Pancreas (tissue), 10 donors: ENCODE results near the gene AASS. TPM values are rescaled to one million over a fixed set of nuclear protein-coding genes. Genes with fewer than 3 reads are reported as not detected.

Experiments
- ATAC-seq, 4 donors: fragments of 200-7000 bp; cut with Tn5 transposase; one replicate each; pipeline versions ENCODE4 v1.8.0 to v1.9.1; 2020; ENCODE audit warnings: mild to moderate bottlenecking in 4 of 4, moderate library complexity in 4 of 4
- DNase-seq, 6 donors: peaks; one replicate each; pipeline ENCODE4 v3.0.0-alpha.2; 2020
- FAIRE-seq: peaks from 2 replicates; lab custom pipeline; 2012; peaks lifted over from hg19 to GRCh38; lab: Jason Lieb, UNC
- H3K27ac ChIP-seq, 4 donors: fragments of 200-600 bp; sonication (generic); 1 replicate in 3 of 4; 2 replicates in 1 of 4; pipeline versions ENCODE4 v1.5.0 to v1.8.0; 2020
- H3K27me3 ChIP-seq, 4 donors: fragments of 200-600 bp; one replicate each; pipeline ENCODE4 v1.8.0; 2021
- H3K36me3 ChIP-seq, 3 donors: fragments of 200-600 bp; sonication (generic) in 1 of 3; one replicate each; pipeline versions ENCODE4 v1.5.0 to v1.8.0; 2020 to 2021
- H3K4me1 ChIP-seq, 3 donors: fragments of 200-600 bp; one replicate each; pipeline ENCODE4 v1.8.0; 2021
- H3K4me3 ChIP-seq, 4 donors: fragments of 200-600 bp; sonication (generic) in 2 of 4; one replicate each; pipeline versions ENCODE4 v1.5.0 to v1.8.0; 2020 to 2021
- H3K9me3 ChIP-seq, 4 donors: fragments of 200-600 bp; one replicate each; pipeline ENCODE4 v1.8.0; 2021
- WGBS, 2 donors: extraction: QIAGEN DNeasy Blood & Tissue Kit; methylation state at CpG; one replicate each; pipeline ENCODE4 v1.1.7; 2013; 5-methylcytosine and 5-hydroxymethylcytosine counted together
- intact Hi-C, 3 donors: fragments of 100-400 bp; cut with DNase I; formaldehyde crosslinking; loops; one replicate each; pipeline versions ENCODE4 v1.11.1 to v1.14.2; 2022
- polyA plus RNA-seq, 2 donors: library from polyadenylated mRNA; stranded (reverse); fragments of 200-250 nt; gene quantifications; one replicate each; pipeline ENCODE4 v1.2.3, GENCODE V29; 2013
- total RNA-seq, 6 donors: library from RNA; stranded (reverse); fragmentation: NEBNext Ultra II Directional in 4 of 6; extraction: Animal tissue kit (Norgen Biotek cat#: 25700) in 4 of 6; gene quantifications; one replicate each; pipeline versions ENCODE4 v1.2.1 to v1.2.4, GENCODE V29; 2021 to 2023
- TF ChIP-seq, protein P1 (sequence below), 4 donors: fragments of 200-600 bp; sonication (generic) in 3 of 4; IDR thresholded peaks; one replicate each; pipeline versions ENCODE4 v1.5.0 to v1.8.0; 2021; ENCODE audit warnings: antibody characterized with exemption in 4 of 4
- donor health status: healthy with polysubstance abuse.
- donor health status: DM: no; HTN: no; CAD: no; lungs with moderate emphysema.
- donor health status: DM: no; HTN: no; CAD: no.
- donor health status: control.
- donor health status: control.
- donor health status: Bipolar disorder and iron deficiency.
- donor health status: DM: yes; HTN: yes; CAD: no.
- donor health status: DM: no; HTN: no; CAD: no.
- donor health status: DM: no; HTN: no; CAD: no.
- donor health status: DM: yes; HTN: yes; CAD: no.

AASS gene
- total and polyA plus RNA-seq, 8 donors, result 5.9 to 16.9 (median 11.2) TPM

DNA sequence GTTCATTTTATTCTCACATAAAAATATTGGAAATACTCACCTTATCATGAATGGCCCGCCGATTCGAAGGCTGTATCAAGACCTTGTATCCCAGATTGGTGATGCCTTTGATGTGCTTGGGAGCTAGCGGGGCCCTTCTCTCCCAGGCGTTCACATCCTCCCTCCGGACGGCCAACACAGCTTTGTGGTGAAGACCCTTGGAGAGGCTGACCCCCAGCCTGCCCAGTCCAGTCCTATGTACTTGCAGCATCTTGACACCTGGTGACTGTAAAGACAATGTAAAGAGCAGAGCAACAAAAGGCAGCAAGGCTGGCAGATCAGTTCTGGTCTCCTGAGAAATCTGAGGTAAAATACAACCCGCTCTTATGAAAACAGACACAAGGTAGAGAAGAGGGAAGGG is 10.6 kb downstream of the AASS start:
- FAIRE-seq, result no peak
- Histone ChIP-seq H3K36me3 (no peaks in the 10 kb centered on the region), H3K4me3 (no peak overlapping the region), H3K27ac (no peak overlapping the region), H3K4me1 (no peaks in the 10 kb centered on the region), H3K9me3 (no peaks in the 10 kb centered on the region), H3K27me3 (no peaks in the 10 kb centered on the region)
- ATAC-seq, result no peak
- TF ChIP-seq, protein P1, sequence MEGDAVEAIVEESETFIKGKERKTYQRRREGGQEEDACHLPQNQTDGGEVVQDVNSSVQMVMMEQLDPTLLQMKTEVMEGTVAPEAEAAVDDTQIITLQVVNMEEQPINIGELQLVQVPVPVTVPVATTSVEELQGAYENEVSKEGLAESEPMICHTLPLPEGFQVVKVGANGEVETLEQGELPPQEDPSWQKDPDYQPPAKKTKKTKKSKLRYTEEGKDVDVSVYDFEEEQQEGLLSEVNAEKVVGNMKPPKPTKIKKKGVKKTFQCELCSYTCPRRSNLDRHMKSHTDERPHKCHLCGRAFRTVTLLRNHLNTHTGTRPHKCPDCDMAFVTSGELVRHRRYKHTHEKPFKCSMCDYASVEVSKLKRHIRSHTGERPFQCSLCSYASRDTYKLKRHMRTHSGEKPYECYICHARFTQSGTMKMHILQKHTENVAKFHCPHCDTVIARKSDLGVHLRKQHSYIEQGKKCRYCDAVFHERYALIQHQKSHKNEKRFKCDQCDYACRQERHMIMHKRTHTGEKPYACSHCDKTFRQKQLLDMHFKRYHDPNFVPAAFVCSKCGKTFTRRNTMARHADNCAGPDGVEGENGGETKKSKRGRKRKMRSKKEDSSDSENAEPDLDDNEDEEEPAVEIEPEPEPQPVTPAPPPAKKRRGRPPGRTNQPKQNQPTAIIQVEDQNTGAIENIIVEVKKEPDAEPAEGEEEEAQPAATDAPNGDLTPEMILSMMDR (IDR thresholded peaks at IDR 0.05), result no peak
- DNase-seq, result peak in 1 of 6 donors; percentile 42
- intact Hi-C loops, result no loop called here
- 93 to 96% methylated on average over 8 of the region's 8 CpGs for WGBS, 2 donors

- DNase-seq (no peak), ATAC-seq (no peak), FAIRE-seq (no peak)
- Histone ChIP-seq H3K27me3 (no peaks in the 10 kb centered on the region), H3K4me3 (no peak overlapping the region), H3K9me3 (no peaks in the 10 kb centered on the region), H3K27ac (no peak overlapping the region), H3K36me3 (no peaks in the 10 kb centered on the region), H3K4me1 (no peaks in the 10 kb centered on the region)
- WGBS, 2 donors, result 69 to 87% methylated on average over 2 of the region's 2 CpGs
- TF ChIP-seq, protein P1 (IDR thresholded peaks at IDR 0.05), result no peak
- intact Hi-C loops, result no loop called here
These were observed 11.7 kb downstream of the AASS start for GRCh38 chr7:122132341-122132740.

DNA sequence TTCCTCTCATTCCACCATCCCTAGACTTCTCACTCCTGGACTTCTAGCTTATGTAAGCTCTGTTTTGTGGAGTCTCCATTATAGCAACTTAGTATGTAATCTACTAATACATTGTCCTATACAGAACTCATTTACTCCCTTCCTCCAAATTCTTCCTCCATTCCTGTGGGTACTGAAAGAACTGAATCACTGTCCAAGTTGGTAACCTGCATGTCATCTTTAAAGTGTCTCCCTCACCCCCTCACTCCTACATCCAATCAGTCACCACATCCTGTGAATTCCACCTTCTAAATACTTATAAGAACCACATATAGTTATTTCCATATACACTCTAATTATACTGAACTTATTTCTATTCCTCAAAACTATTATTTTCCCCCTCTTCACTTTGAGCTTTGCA is 20.3 kb downstream of the AASS start:
- TF ChIP-seq, protein P1 (IDR thresholded peaks at IDR 0.05), result no peak
- ATAC-seq (no peak), FAIRE-seq (no peak), DNase-seq (no peak)
- no peaks in the 10 kb centered on the region for H3K4me1 ChIP-seq
- no peak overlapping the region for H3K27ac ChIP-seq
- peaks cover 0 to 7% (median 0%) of the 10 kb centered on the region in 3 donors for H3K36me3 ChIP-seq
- intact Hi-C loops, result no loop called here
- H3K9me3 ChIP-seq, result no peaks in the 10 kb centered on the region
- H3K27me3 ChIP-seq, result no peaks in the 10 kb centered on the region
- H3K4me3 ChIP-seq, result no peak overlapping the region

- no peak for FAIRE-seq
- no peak for DNase-seq
- H3K27me3 ChIP-seq, result no peaks in the 10 kb centered on the region
- TF ChIP-seq, protein P1 (IDR thresholded peaks at IDR 0.05), result no peak
- no peak overlapping the region for H3K27ac ChIP-seq
- WGBS, 2 donors, result 58 to 62% methylated on average over 1 of the region's 1 CpG
- peaks cover 0 to 19% (median 0%) of the 10 kb centered on the region in 3 donors for H3K36me3 ChIP-seq
- ATAC-seq, result no peak
- H3K4me3 ChIP-seq, result no peak overlapping the region
- H3K9me3 ChIP-seq, result no peaks in the 10 kb centered on the region
- no peaks in the 10 kb centered on the region for H3K4me1 ChIP-seq
- intact Hi-C loops, result no loop called here
These were observed 25.3 kb downstream of the AASS start for GRCh38 chr7:122118757-122119156.

DNA sequence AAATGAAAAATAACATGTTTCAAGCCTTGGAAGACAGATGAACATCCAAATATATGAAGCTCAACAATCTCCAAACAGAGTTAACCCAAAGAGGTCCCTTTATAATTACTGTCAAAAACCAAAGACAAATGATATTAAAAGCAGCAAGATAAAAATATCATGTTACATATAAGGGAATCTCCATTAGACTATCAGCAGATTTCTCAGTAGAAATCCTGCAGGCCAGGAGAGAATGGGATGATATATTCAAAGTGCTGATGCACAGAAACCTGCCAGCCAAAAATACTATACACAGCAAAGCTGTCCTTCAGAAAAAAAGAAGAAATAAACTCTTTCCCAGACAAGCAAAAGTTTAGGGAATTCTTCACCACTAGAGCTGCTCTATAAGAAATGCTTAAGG is 41.0 kb downstream of the AASS start:
- Histone ChIP-seq H3K4me3 (no peak overlapping the region), H3K27ac (no peak overlapping the region), H3K36me3 (no peaks in the 10 kb centered on the region), H3K4me1 (no peaks in the 10 kb centered on the region), H3K27me3 (no peaks in the 10 kb centered on the region), H3K9me3 (peaks cover 0 to 4% (median 0%) of the 10 kb centered on the region in 4 donors)
- intact Hi-C loops, result no loop called here
- ATAC-seq (no peak), FAIRE-seq (no peak), DNase-seq (no peak)
- TF ChIP-seq, protein P1 (IDR thresholded peaks at IDR 0.05), result no peak
